ENCODE results near the gene CYP2D6. TPM values are rescaled to one million over a fixed set of nuclear protein-coding genes. Genes with fewer than 3 reads are reported as not detected.

The CYP2D6 gene
- total RNA-seq, 1 donor from 2014 or later, result 0.53 TPM

DNA sequence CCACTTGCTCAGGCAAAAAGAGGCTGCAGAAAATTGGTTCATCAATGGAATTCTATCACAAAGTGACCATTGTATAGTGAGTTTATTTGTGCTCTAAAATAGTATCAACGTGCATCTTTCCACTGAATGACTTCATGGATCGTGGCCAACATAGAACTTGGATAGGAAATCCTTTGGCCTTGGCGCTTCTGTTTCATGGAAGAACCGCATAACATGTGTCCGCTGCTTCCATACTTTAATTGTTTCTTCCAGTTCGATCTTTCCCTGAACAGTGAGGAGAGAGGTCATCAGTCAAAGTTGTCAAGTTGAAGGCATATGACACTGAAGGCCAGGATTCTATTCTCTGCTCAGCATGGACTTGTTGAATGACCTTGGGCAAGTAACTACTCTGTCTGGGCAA is 44.6 kb downstream of the CYP2D6 start:
- DNase-seq (ENCODE audit: low read depth), result no peak
- Histone ChIP-seq H3K4me3 (ENCODE audit: low read depth, low read length) (no peak overlapping the region), H3K36me3 (ENCODE audit: control insufficient read depth, insufficient read depth, low read length) (peaks cover 8% of the 10 kb centered on the region), H3K27me3 (ENCODE audit: control insufficient read depth, insufficient read depth, low read length) (no peaks in the 10 kb centered on the region)
- TF ChIP-seq CTCF (IDR thresholded peaks at IDR 0.05; ENCODE audit: insufficient read depth, low read length, severe bottlenecking), result no peak
- no peak for FAIRE-seq

DNA sequence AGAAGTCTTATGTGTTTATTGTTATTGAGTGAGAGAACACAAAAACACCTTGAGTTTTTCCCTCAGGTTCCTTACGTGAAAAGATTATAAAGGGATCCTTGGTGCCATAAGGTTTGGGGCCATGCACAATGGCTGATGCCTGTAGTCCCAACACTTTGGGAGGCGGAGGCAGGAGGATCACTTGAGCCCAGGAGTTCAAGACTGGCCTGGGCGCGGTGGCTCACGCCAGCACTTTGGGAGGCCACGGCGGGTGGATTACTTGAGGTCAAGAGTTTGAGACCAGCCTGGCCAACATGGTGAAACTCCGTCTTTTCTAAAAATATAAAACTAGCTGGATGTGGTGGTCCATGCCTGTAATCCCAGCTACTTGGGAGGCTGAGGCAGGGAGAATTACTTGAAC is 45.7 kb downstream of the CYP2D6 start:
- no peak for FAIRE-seq
- H3K36me3 ChIP-seq (ENCODE audit: control insufficient read depth, insufficient read depth, low read length), result peaks cover 8% of the 10 kb centered on the region

DNA sequence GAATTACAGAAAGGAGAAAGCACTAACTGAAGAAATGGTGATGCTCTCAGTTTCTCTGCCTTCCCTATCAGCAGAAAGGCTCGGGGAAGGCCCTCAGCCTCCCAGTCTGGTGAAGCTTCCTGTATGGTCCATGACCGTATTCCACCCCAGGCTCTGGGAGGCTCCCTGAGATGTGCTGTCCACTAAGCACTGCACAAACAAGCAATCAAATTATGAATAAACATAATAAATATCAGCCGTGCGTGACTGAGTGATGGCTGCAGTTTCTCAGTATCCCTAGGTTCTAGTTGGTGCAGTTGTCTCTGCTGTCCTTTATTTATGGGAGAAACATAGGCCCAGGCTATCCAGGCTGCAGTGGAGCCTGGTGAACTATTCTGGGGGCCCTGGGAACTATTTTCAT is 47.5 kb downstream of the CYP2D6 start:
- H3K4me3 ChIP-seq (ENCODE audit: low read depth, low read length), result no peak overlapping the region
- peaks cover 8% of the 10 kb centered on the region for H3K36me3 ChIP-seq (ENCODE audit: control insufficient read depth, insufficient read depth, low read length)
- no peak for TF ChIP-seq CTCF (IDR thresholded peaks at IDR 0.05; ENCODE audit: insufficient read depth, low read length, severe bottlenecking)
- no peak for DNase-seq (ENCODE audit: low read depth)
- no peak for FAIRE-seq
- H3K27me3 ChIP-seq (ENCODE audit: control insufficient read depth, insufficient read depth, low read length), result no peaks in the 10 kb centered on the region

More for the DNA sequence above, 45.7 kb downstream of the CYP2D6 start:
- no peak overlapping the region for H3K4me3 ChIP-seq (ENCODE audit: low read depth, low read length)
- no peaks in the 10 kb centered on the region for H3K27me3 ChIP-seq (ENCODE audit: control insufficient read depth, insufficient read depth, low read length)
- TF ChIP-seq CTCF (IDR thresholded peaks at IDR 0.05; ENCODE audit: insufficient read depth, low read length, severe bottlenecking), result no peak
- DNase-seq (ENCODE audit: low read depth), result no peak

GRCh38 chr22:42080287-42080686 is 50.3 kb downstream of the CYP2D6 start:
- DNase-seq (ENCODE audit: low read depth) (no peak), FAIRE-seq (no peak)
- Histone ChIP-seq H3K36me3 (ENCODE audit: control insufficient read depth, insufficient read depth, low read length) (peaks cover 5% of the 10 kb centered on the region), H3K4me3 (ENCODE audit: low read depth, low read length) (peak overlapping the region; percentile 59), H3K27me3 (ENCODE audit: control insufficient read depth, insufficient read depth, low read length) (no peaks in the 10 kb centered on the region)
- TF ChIP-seq CTCF (IDR thresholded peaks at IDR 0.05; ENCODE audit: insufficient read depth, low read length, severe bottlenecking), result no peak

DNA sequence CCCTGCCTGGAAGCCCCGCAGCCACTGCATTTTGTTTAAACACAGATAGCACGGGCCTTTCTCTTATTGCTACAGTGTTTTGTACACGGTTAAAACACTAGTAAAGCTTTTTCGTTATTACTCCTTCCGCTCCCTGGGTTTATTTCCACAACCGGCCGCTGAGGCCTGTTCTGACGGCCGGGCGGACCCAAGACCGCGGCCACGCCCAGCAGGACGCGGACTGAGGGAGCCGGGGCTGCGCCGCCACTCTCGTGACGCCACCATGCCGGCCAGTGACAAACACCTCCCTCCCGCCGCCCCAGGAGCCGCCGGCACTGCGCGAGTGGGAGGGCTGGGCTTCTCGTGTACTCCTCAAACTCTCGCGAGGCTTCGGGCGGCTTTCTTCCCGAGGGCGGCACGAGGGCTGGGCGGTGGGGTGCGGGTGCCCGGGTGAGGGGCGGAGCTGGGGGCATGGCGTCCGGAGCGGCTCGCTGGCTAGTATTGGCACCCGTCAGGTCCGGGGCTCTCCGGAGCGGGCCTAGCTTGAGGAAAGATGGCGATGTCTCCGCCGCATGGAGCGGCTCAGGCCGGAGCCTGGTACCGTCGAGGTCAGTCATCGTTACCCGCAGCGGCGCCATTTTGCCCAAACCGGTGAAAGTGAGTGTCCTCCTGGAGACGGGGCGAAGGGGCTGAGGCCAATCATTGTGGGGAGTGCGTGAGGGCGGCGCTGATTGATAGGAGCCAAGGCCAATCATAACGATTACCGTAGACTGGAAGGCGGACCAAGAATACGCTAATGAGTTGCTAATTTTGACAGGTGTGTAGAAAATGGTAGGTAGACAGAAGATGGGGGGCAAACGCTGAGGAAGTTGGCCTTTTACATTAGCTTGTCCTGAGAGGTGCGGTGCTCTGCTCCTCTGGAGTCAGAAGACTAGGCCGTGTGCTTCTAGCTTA is 51.0 kb downstream of the CYP2D6 start, which contains the start of gene SMDT1:
Gene SMDT1, plus strand, starts transcription at position 382 of the 933 bp plus-strand sequence. Its CDS starts 69 bp downstream, at position 451.
- H3K4me3 ChIP-seq (ENCODE audit: low read depth, low read length), result peak within 1 kb of the TSS; percentile 59
- no peaks in the 10 kb centered on the region for H3K27me3 ChIP-seq (ENCODE audit: control insufficient read depth, insufficient read depth, low read length)
- peak; percentile 94 for DNase-seq (ENCODE audit: low read depth)
- no peak for TF ChIP-seq CTCF (IDR thresholded peaks at IDR 0.05; ENCODE audit: insufficient read depth, low read length, severe bottlenecking)
- peaks cover 5% of the 10 kb centered on the region for H3K36me3 ChIP-seq (ENCODE audit: control insufficient read depth, insufficient read depth, low read length)
- peak; percentile 96 for FAIRE-seq

All from bronchial epithelial cell (primary cell).